SK-N-SH (cell line): ENCODE data around the gene ALDH1L2.
"Not testable (repeated sequence)": the region's sequence is repeated elsewhere in the genome, so short reads cannot be mapped to it uniquely, and the experiment has no call there.

Experiments
- CTCF ChIP-seq: fragments of 200-600 bp; sonication (generic); IDR thresholded peaks from 2 replicates; pipeline ENCODE4 v1.6.1; 2017; ENCODE audit warnings: antibody characterized with exemption, mild to moderate bottlenecking, moderate library complexity
- SIN3A ChIP-seq: IDR thresholded peaks from 2 replicates; pipeline ENCODE4 v1.6.1; 2012; ENCODE audit warnings: low read depth, mild to moderate bottlenecking, low read length, moderate library complexity, borderline replicate concordance
- TEAD4 ChIP-seq: IDR thresholded peaks from 2 replicates; pipeline ENCODE4 v1.4.0; 2012; ENCODE audit warnings: mild to moderate bottlenecking, borderline replicate concordance; ENCODE audit not compliant: insufficient read depth
- ZBTB33 ChIP-seq: IDR thresholded peaks from 2 replicates; pipeline ENCODE4 v1.4.0; 2012; ENCODE audit warnings: low read depth, borderline replicate concordance

DNA sequence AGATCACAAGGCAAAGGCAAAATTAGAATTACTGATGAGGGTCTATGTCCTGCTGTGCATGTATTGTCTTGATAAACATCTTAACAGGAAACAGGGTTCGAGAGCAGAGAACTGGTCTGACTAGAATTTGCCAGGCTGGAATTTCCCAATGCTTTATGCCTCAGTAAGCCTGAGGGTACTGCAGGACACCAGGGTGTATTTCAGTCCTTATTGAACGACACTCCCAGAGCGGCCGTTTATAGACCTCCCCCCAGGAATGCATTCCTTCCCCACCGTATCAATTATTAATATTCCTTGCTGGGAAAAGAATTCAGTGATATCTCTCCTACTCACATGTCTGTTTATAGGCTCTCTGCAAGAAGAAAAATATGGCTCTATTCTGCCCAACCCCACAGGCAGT, 11.1 kb upstream of the ALDH1L2 start:
- not testable (repeated sequence) for TF ChIP-seq SIN3A, ZBTB33, CTCF, TEAD4
